K562 (cell line): ENCODE data around the gene CYTH4. TPM values are rescaled to one million over a fixed set of nuclear protein-coding genes. Genes with fewer than 3 reads are reported as not detected.

ENCODE experiments used
- AFF4 ChIP-seq: sonication (generic); formaldehyde crosslinking; IDR thresholded peaks from 2 replicates; pipeline ENCODE4 v1.8.0; 2023; ENCODE audit warnings: mild to moderate bottlenecking, missing genetic modification reagents
- BHLHE40 ChIP-seq: IDR thresholded peaks from 2 replicates; pipeline ENCODE4 v1.6.1; 2011; ENCODE audit warnings: low read length, improper control_type of control experiment
- BRD9 ChIP-seq: fragments of 450-650 bp; IDR thresholded peaks from 2 replicates; pipeline ENCODE4 v1.6.1; 2018; ENCODE audit warnings: low read depth; ENCODE audit not compliant: partially characterized antibody
- CREBBP ChIP-seq: IDR thresholded peaks from one replicate; pipeline ENCODE4 v1.6.1; 2012; ENCODE audit warnings: low read depth, mild to moderate bottlenecking, control low read depth, inconsistent platforms, low read length
- DPF2 ChIP-seq: fragments of 450-650 bp; IDR thresholded peaks from 2 replicates; pipeline ENCODE4 v1.6.1; 2016
- GTF2E2 ChIP-seq: fragments of 200-800 bp; sonication (Bioruptor generic); IDR thresholded peaks from 2 replicates; pipeline ENCODE4 v1.6.1; 2016; ENCODE audit warnings: missing genetic modification characterization, missing compliant biosample characterization
- HDAC8 ChIP-seq: fragments of 450-650 bp; IDR thresholded peaks from 2 replicates; pipeline ENCODE4 v1.6.1; 2016; ENCODE audit warnings: mild to moderate bottlenecking, missing genetic modification characterization, moderate library complexity, missing compliant biosample characterization
- HMBOX1 ChIP-seq: sonication (generic); IDR thresholded peaks from 2 replicates; pipeline ENCODE4 v1.6.1; 2016
- KAT7 ChIP-seq: sonication (generic); formaldehyde crosslinking; IDR thresholded peaks from 2 replicates; pipeline ENCODE4 v1.8.0; 2022; ENCODE audit warnings: missing genetic modification reagents, mild to moderate bottlenecking, borderline replicate concordance
- KLF16 ChIP-seq: IDR thresholded peaks from 2 replicates; pipeline ENCODE4 v1.6.1; 2016; ENCODE audit warnings: antibody characterized with exemption
- MED1 ChIP-seq: sonication (generic); formaldehyde crosslinking; IDR thresholded peaks from 2 replicates; pipeline ENCODE4 v1.8.1; 2023; ENCODE audit warnings: missing genetic modification reagents, borderline replicate concordance
- NCOA4 ChIP-seq: fragments of 450-650 bp; IDR thresholded peaks from 2 replicates; pipeline ENCODE4 v1.6.1; 2018; ENCODE audit warnings: mild to moderate bottlenecking; ENCODE audit not compliant: partially characterized antibody
- RBBP5 ChIP-seq: fragments of 200-600 bp; sonication (generic); IDR thresholded peaks from 2 replicates; pipeline ENCODE4 v1.6.1; 2012; ENCODE audit warnings: borderline replicate concordance, mild to moderate bottlenecking, low read length, control low read depth, inconsistent platforms; ENCODE audit not compliant: insufficient read depth, poor library complexity, severe bottlenecking
- RCOR1 ChIP-seq, 2 experiments: IDR thresholded peaks; 2 replicates each; pipeline ENCODE4 v1.6.1; 2012; ENCODE audit warnings: low read depth in 2 of 2, low read length in 2 of 2, borderline replicate concordance in 1 of 2, improper control_type of control experiment in 1 of 2
- SMARCA4 ChIP-seq: fragments of 450-650 bp; IDR thresholded peaks from 2 replicates; pipeline ENCODE4 v1.6.1; 2016
- TAF7 ChIP-seq: fragments of 450-650 bp; IDR thresholded peaks from 2 replicates; pipeline ENCODE4 v1.6.1; 2016; ENCODE audit warnings: missing genetic modification characterization, missing compliant biosample characterization
- ZFP1 ChIP-seq: fragments of 450-650 bp; formaldehyde crosslinking; IDR thresholded peaks from 2 replicates; pipeline ENCODE4 v1.4.0; 2020; ENCODE audit warnings: mild to moderate bottlenecking, mixed read lengths
- ZNF24 ChIP-seq: fragments of 450-650 bp; IDR thresholded peaks from 2 replicates; pipeline ENCODE4 v1.6.1; 2016
- ZNF586 ChIP-seq: fragments of 450-650 bp; formaldehyde crosslinking; conservative IDR thresholded peaks from 2 replicates; pipeline ENCODE4 v1.4.0; 2020; ENCODE audit warnings: mild to moderate bottlenecking, moderate library complexity
- ZNF785 ChIP-seq: fragments of 250-450 bp; sonication (Bioruptor Pico); IDR thresholded peaks from 2 replicates; pipeline ENCODE4 v1.4.0; 2020; ENCODE audit warnings: mild to moderate bottlenecking
- polyA plus RNA-seq, 8 experiments: library from polyadenylated mRNA; depleted of rRNA in 4 of 8; stranded (reverse) in 5 of 8; unstranded in 3 of 8; fragments of >200 nt; fragmentation: Nextera tagmentation in 2 of 8; fragmentation: Illumina TruSeq in 1 of 8; extraction: Ambion mirVana in 2 of 8; extraction: Trizol in 1 of 8; gene quantifications; 2 replicates each; pipeline versions ENCODE4 v1.2.1 to v1.2.3, GENCODE V29; 2011 to 2014; ENCODE audit warnings: inconsistent platforms in 1 of 8, missing spikeins in 1 of 8
- total RNA-seq, 7 experiments: library from RNA; depleted of rRNA in 6 of 7; stranded (reverse); fragments of >200 nt in 6 of 7; fragmentation: Illumina TruSeq in 2 of 7; extraction: Trizol in 2 of 7; gene quantifications; 2 replicates each; pipeline versions ENCODE4 v1.2.1 to v1.2.3, GENCODE V29; 2011 to 2021; ENCODE audit warnings: low replicate concordance in 1 of 7
- TF ChIP-seq, protein P1 (sequence below): fragments of 250-450 bp; sonication (Bioruptor Pico); IDR thresholded peaks from 2 replicates; pipeline ENCODE4 v1.4.0; 2020; ENCODE audit warnings: mild to moderate bottlenecking, moderate library complexity, borderline replicate concordance

The CYTH4 gene
- total and polyA plus RNA-seq, 9 of the 15 experiments (the other 6 are each of a cell fraction or from before 2014, with no cell fraction given) = 0.03 to 2.0 (median 0.61) TPM; not detected in 1

- TF ChIP-seq ZNF24 (no peak), BHLHE40 (peak; percentile 62), ZFP1 (no peak), GTF2E2 (no peak; the same call in 1 of the 2 replicates), HMBOX1 (peak; percentile 63; the same call in 1 of the 2 replicates), ZNF785 (CRISPR knock-in tag) (no peak), RCOR1 (IDR thresholded peaks at IDR 0.05; ENCODE audit: borderline replicate concordance in 1 of 2, low read depth in 2 of 2, low read length in 2 of 2) (peak in 1 of 2 experiments; percentile 87; a peak in 3 of 4 replicates), ZNF586 (CRISPR knock-in tag) (no peak), BRD9 (peak; percentile 71), KAT7 (CRISPR knock-in tag) (no peak), CREBBP (no peak), AFF4 (CRISPR knock-in tag) (no peak), MED1 (CRISPR knock-in tag) (no peak), SMARCA4 (peak; percentile 92), HDAC8 (tag) (no peak), TAF7 (tag) (no peak), RBBP5 (no peak), KLF16 (peak; percentile 83), DPF2 (peak; percentile 93), NCOA4 (no peak)
- TF ChIP-seq, protein P1, sequence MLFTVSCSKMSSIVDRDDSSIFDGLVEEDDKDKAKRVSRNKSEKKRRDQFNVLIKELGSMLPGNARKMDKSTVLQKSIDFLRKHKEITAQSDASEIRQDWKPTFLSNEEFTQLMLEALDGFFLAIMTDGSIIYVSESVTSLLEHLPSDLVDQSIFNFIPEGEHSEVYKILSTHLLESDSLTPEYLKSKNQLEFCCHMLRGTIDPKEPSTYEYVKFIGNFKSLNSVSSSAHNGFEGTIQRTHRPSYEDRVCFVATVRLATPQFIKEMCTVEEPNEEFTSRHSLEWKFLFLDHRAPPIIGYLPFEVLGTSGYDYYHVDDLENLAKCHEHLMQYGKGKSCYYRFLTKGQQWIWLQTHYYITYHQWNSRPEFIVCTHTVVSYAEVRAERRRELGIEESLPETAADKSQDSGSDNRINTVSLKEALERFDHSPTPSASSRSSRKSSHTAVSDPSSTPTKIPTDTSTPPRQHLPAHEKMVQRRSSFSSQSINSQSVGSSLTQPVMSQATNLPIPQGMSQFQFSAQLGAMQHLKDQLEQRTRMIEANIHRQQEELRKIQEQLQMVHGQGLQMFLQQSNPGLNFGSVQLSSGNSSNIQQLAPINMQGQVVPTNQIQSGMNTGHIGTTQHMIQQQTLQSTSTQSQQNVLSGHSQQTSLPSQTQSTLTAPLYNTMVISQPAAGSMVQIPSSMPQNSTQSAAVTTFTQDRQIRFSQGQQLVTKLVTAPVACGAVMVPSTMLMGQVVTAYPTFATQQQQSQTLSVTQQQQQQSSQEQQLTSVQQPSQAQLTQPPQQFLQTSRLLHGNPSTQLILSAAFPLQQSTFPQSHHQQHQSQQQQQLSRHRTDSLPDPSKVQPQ (CRISPR knock-in tag) = no peak
These were observed 39.9 kb upstream of the CYTH4 start (continued) for GRCh38 chr22:37242395-37242918.
